ENCODE data around the gene HINT3. TPM values are rescaled to one million over a fixed set of nuclear protein-coding genes. Genes with fewer than 3 reads are reported as not detected.
A peak's percentile ranks its signal among the peaks of the same experiment; 100 is the strongest.

HINT3 gene
- total and polyA plus RNA-seq, 2 of the 13 experiments (the other 11 are each of a cell fraction or from before 2014, with no cell fraction given), result 3.1 to 22.8 TPM

- peak; percentile 82; the same call in 1 of the 2 replicates for TF ChIP-seq HMGXB3 (CRISPR knock-in tag; IDR thresholded peaks at IDR 0.05; ENCODE audit: borderline replicate concordance)
- TF ChIP-seq ZNF841 (CRISPR knock-in tag; IDR thresholded peaks at IDR 0.05; ENCODE audit: borderline replicate concordance), result no peak
- TF ChIP-seq ZNF550 (CRISPR knock-in tag; IDR thresholded peaks at IDR 0.05; ENCODE audit: borderline replicate concordance), result no peak
- peak; percentile 69 for TF ChIP-seq MED1 (CRISPR knock-in tag; IDR thresholded peaks at IDR 0.05)
- peak; percentile 83 for TF ChIP-seq CEBPB (IDR thresholded peaks at IDR 0.05; ENCODE audit: borderline replicate concordance, low read depth, low read length)
- TF ChIP-seq KLF16 (CRISPR knock-in tag; IDR thresholded peaks at IDR 0.05), result peak in 1 of 2 experiments; percentile 66; a peak in 1 of 4 replicates
- TF ChIP-seq SATB2 (CRISPR knock-in tag; IDR thresholded peaks at IDR 0.05), result no peak
- no peak for TF ChIP-seq MTF1 (CRISPR knock-in tag; IDR thresholded peaks at IDR 0.05)
- no peak for TF ChIP-seq ZFP36 (IDR thresholded peaks at IDR 0.05; ENCODE audit: borderline replicate concordance, low read depth, low read length, partially characterized antibody)
- no peak for TF ChIP-seq HCFC1 (IDR thresholded peaks at IDR 0.05; ENCODE audit: low read depth, low read length)
- no peak for TF ChIP-seq ZNF737 (CRISPR knock-in tag; IDR thresholded peaks at IDR 0.05; ENCODE audit: borderline replicate concordance)
- TF ChIP-seq ZNF451 (CRISPR knock-in tag; IDR thresholded peaks at IDR 0.05), result no peak
- no peak for TF ChIP-seq ZSCAN20 (CRISPR knock-in tag; IDR thresholded peaks at IDR 0.05; ENCODE audit: borderline replicate concordance)
- TF ChIP-seq NFE2L1 (CRISPR knock-in tag; IDR thresholded peaks at IDR 0.05; ENCODE audit: borderline replicate concordance), result no peak
- no peak; the same call in 1 of the 2 replicates for TF ChIP-seq TOE1 (CRISPR knock-in tag; IDR thresholded peaks at IDR 0.05)
- TF ChIP-seq MXD3 (CRISPR knock-in tag; IDR thresholded peaks at IDR 0.05), result no peak
- no peak for TF ChIP-seq HNF1A (IDR thresholded peaks at IDR 0.05; ENCODE audit: low read depth)
- no peak; the same call in 1 of the 2 replicates for TF ChIP-seq HNF1A (CRISPR knock-in tag; IDR thresholded peaks at IDR 0.05; ENCODE audit: borderline replicate concordance)
- no peak for TF ChIP-seq ZNF597 (CRISPR knock-in tag; IDR thresholded peaks at IDR 0.05)
These were observed 37.6 kb upstream of the HINT3 start (continued) for GRCh38 chr6:125918681-125919566.
